HEK293T (cell line): Measurements from ENCODE around the gene WIPF2.

Experiments
- FOXM1 ChIP-seq: fragments of 450-650 bp; IDR thresholded peaks from 2 replicates; pipeline ENCODE4 v1.6.1; 2017; ENCODE audit warnings: mild to moderate bottlenecking, borderline replicate concordance
- TF ChIP-seq, protein P1 (sequence below): fragments of 450-650 bp; IDR thresholded peaks from 2 replicates; pipeline ENCODE4 v1.6.1; 2016

DNA sequence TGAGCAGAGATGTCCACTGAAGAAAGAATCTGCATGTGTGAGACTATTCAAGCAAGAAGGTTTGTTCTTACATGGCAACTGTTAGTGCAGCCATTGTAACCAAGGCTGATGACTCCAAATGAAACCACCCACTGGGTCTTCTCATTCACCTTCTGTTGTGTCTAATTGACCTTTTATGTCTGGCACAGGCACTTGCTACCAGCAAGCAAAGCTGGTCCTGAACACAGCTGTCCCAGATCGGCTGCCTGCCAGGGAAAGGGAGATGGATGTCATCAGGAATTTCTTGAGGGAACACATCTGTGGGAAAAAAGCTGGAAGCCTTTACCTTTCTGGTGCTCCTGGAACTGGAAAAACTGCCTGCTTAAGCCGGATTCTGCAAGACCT is 72.2 kb downstream of the WIPF2 start:
- no peak for TF ChIP-seq FOXM1
- TF ChIP-seq, protein P1, sequence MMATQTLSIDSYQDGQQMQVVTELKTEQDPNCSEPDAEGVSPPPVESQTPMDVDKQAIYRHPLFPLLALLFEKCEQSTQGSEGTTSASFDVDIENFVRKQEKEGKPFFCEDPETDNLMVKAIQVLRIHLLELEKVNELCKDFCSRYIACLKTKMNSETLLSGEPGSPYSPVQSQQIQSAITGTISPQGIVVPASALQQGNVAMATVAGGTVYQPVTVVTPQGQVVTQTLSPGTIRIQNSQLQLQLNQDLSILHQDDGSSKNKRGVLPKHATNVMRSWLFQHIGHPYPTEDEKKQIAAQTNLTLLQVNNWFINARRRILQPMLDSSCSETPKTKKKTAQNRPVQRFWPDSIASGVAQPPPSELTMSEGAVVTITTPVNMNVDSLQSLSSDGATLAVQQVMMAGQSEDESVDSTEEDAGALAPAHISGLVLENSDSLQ, result no peak
